ENCODE results near the gene GIMAP2. TPM values are rescaled to one million over a fixed set of nuclear protein-coding genes. Genes with fewer than 3 reads are reported as not detected.
"Not testable (repeated sequence)": the region's sequence is repeated elsewhere in the genome, so short reads cannot be mapped to it uniquely, and the experiment has no call there.

Gene GIMAP2
- total RNA-seq = 12.5 TPM
- long read RNA-seq, transcript GIMAP2-201 (3 exons, 1,449 nt) = major isoform, 14 of 15 reads
- long read RNA-seq, partial matches to known transcripts = 0 of 15 reads
- long read RNA-seq, other reads (novel, unspliced or antisense) = 1 of 15 reads

- no peak for DNase-seq (ENCODE audit: low spot score)
Measured at GRCh38 chr7:150685219-150686029, at the start of gene GIMAP2. TSS of gene GIMAP2 (plus strand) at chr7:150685706. CDS start at chr7:150687060, 1,354 bp downstream.

- DNase-seq (ENCODE audit: low spot score) = no peak
Measured at GRCh38 chr7:150641854-150642253, 43.7 kb upstream of the GIMAP2 start.

- DNase-seq (ENCODE audit: low spot score) = no peak
Measured at GRCh38 chr7:150642926-150643325, 42.6 kb upstream of the GIMAP2 start.

- no peak for DNase-seq (ENCODE audit: low spot score)
Measured at GRCh38 chr7:150645259-150646020, 40.1 kb upstream of the GIMAP2 start.

GRCh38 chr7:150648353-150649079, 37.0 kb upstream of the GIMAP2 start:
- DNase-seq (ENCODE audit: low spot score) = no peak

- no peak for DNase-seq (ENCODE audit: low spot score)
Measured at GRCh38 chr7:150649080-150649385, 36.5 kb upstream of the GIMAP2 start.

GRCh38 chr7:150654692-150655091, 30.8 kb upstream of the GIMAP2 start:
- no peak for DNase-seq (ENCODE audit: low spot score)

- no peak for DNase-seq (ENCODE audit: low spot score)
Measured at GRCh38 chr7:150656047-150656446, 29.5 kb upstream of the GIMAP2 start.

GRCh38 chr7:150657526-150657925, 28.0 kb upstream of the GIMAP2 start:
- no peak for DNase-seq (ENCODE audit: low spot score)

- DNase-seq (ENCODE audit: low spot score) = no peak
Measured at GRCh38 chr7:150660939-150661613, 24.4 kb upstream of the GIMAP2 start.

GRCh38 chr7:150662821-150663220, 22.7 kb upstream of the GIMAP2 start:
- DNase-seq (ENCODE audit: low spot score) = not testable (repeated sequence)

- DNase-seq (ENCODE audit: low spot score) = no peak
Measured at GRCh38 chr7:150663802-150664494, 21.6 kb upstream of the GIMAP2 start.

- DNase-seq (ENCODE audit: low spot score) = no peak
Measured at GRCh38 chr7:150665089-150665748, 20.3 kb upstream of the GIMAP2 start.

GRCh38 chr7:150665896-150666295, 19.6 kb upstream of the GIMAP2 start:
- DNase-seq (ENCODE audit: low spot score) = no peak

GRCh38 chr7:150666412-150666811, 19.1 kb upstream of the GIMAP2 start:
- DNase-seq (ENCODE audit: low spot score) = no peak

GRCh38 chr7:150668472-150668911, 17.0 kb upstream of the GIMAP2 start:
- DNase-seq (ENCODE audit: low spot score) = no peak

GRCh38 chr7:150668977-150669376, 16.5 kb upstream of the GIMAP2 start:
- no peak for DNase-seq (ENCODE audit: low spot score)

- DNase-seq (ENCODE audit: low spot score) = not testable (repeated sequence)
Measured at GRCh38 chr7:150671798-150672585, 13.5 kb upstream of the GIMAP2 start.

GRCh38 chr7:150675714-150676113, 9.8 kb upstream of the GIMAP2 start:
- DNase-seq (ENCODE audit: low spot score) = no peak
